Large intestine (tissue), 3 donors: Measurements from ENCODE around the gene GPR157. TPM values are rescaled to one million over a fixed set of nuclear protein-coding genes. Genes with fewer than 3 reads are reported as not detected.
"Not testable (repeated sequence)": the region's sequence is repeated elsewhere in the genome, so short reads cannot be mapped to it uniquely, and the experiment has no call there.

Experiments used
- DNase-seq, 2 donors: peaks; one replicate each; pipeline versions ENCODE4 v3.0.0 to v3.0.0-alpha.2; 2013
- H3K27ac ChIP-seq: one replicate; pipeline ENCODE4 v1.5.1; 2013; ENCODE audit warnings: low read length
- H3K27me3 ChIP-seq: 2 replicates; pipeline ENCODE4 v1.6.1; 2013; ENCODE audit warnings: low read length; ENCODE audit not compliant: control insufficient read depth, insufficient read depth
- H3K36me3 ChIP-seq: 2 replicates; pipeline ENCODE4 v1.6.1; 2013; ENCODE audit warnings: low read length; ENCODE audit not compliant: control insufficient read depth, insufficient read depth
- H3K4me1 ChIP-seq: one replicate; pipeline ENCODE4 v1.6.1; 2013; ENCODE audit warnings: low read length; ENCODE audit not compliant: control insufficient read depth, insufficient read depth
- H3K4me3 ChIP-seq: one replicate; pipeline ENCODE4 v1.5.1; 2013; ENCODE audit warnings: low read length
- H3K9me3 ChIP-seq: one replicate; pipeline ENCODE4 v1.6.1; 2013; ENCODE audit warnings: mild to moderate bottlenecking, low read depth, low read length, moderate library complexity; ENCODE audit not compliant: control insufficient read depth
- WGBS: methylation state at CpG from one replicate; pipeline ENCODE4 v1.1.5; 2013; ENCODE audit warnings: low lambda C conversion rate; ENCODE audit not compliant: insufficient coverage; 5-methylcytosine and 5-hydroxymethylcytosine counted together
- polyA plus RNA-seq: library from polyadenylated mRNA; unstranded; fragments of 120-200 nt; gene quantifications from one replicate; pipeline ENCODE4 v1.2.1, GENCODE V29; 2013

The GPR157 gene
- polyA plus RNA-seq, 1 donor: 27.8 TPM

- Histone ChIP-seq H3K4me1 (no peaks in the 10 kb centered on the region), H3K36me3 (no peaks in the 10 kb centered on the region), H3K9me3 (no peaks in the 10 kb centered on the region), H3K27me3 (no peaks in the 10 kb centered on the region), H3K27ac (no peak overlapping the region), H3K4me3 (no peak overlapping the region)
- WGBS: no CpG with 5 or more reads among the region's 17 CpGs
- no peak for DNase-seq
These were observed 21.1 kb upstream of the GPR157 start for GRCh38 chr1:9149837-9150581.

GRCh38 chr1:9149151-9149550 is 20.2 kb upstream of the GPR157 start:
- Histone ChIP-seq H3K9me3 (no peaks in the 10 kb centered on the region), H3K4me3 (no peak overlapping the region), H3K27me3 (no peaks in the 10 kb centered on the region), H3K27ac (no peak overlapping the region), H3K36me3 (no peaks in the 10 kb centered on the region), H3K4me1 (no peaks in the 10 kb centered on the region)
- no peak for DNase-seq
- WGBS: no CpG with 5 or more reads among the region's 3 CpGs

- H3K36me3 ChIP-seq: no peaks in the 10 kb centered on the region
- DNase-seq: no peak
- H3K27me3 ChIP-seq: no peaks in the 10 kb centered on the region
- H3K4me3 ChIP-seq: no peak overlapping the region
- no peak overlapping the region for H3K27ac ChIP-seq
- WGBS: no CpG with 5 or more reads among the region's 8 CpGs
- no peaks in the 10 kb centered on the region for H3K4me1 ChIP-seq
- H3K9me3 ChIP-seq: no peaks in the 10 kb centered on the region
These were observed 17.3 kb upstream of the GPR157 start for GRCh38 chr1:9146156-9146555.

DNA sequence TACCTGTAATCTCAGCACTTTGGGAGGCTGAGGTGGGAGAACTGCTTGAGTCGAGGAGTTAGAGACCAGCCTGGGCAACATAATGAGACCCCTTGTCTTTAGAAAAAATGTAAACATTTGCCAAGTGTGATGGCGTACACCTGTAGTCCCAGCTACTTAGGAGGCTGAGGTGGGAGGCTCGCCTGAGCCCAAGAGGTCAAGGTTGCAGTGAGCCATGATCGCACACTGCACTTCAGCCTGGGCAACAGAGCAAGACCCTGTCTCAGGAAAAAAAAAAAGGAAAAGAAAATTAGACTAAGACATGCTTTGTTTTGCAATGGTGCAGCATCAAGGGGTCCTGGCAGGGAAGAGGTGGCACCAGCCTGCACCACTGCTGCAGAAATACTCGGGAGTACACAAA is 16.8 kb upstream of the GPR157 start:
- WGBS: no CpG with 5 or more reads among the region's 5 CpGs
- no peaks in the 10 kb centered on the region for H3K4me1 ChIP-seq
- no peak for DNase-seq
- no peaks in the 10 kb centered on the region for H3K36me3 ChIP-seq
- no peak overlapping the region for H3K4me3 ChIP-seq
- no peaks in the 10 kb centered on the region for H3K9me3 ChIP-seq
- H3K27me3 ChIP-seq: no peaks in the 10 kb centered on the region
- no peak overlapping the region for H3K27ac ChIP-seq

- H3K4me1 ChIP-seq: no peaks in the 10 kb centered on the region
- no peaks in the 10 kb centered on the region for H3K27me3 ChIP-seq
- H3K4me3 ChIP-seq: no peak overlapping the region
- no peak for DNase-seq
- no peaks in the 10 kb centered on the region for H3K9me3 ChIP-seq
- no CpG with 5 or more reads among the region's 17 CpGs for WGBS
- H3K27ac ChIP-seq: no peak overlapping the region
- no peaks in the 10 kb centered on the region for H3K36me3 ChIP-seq
These were observed 16.2 kb upstream of the GPR157 start for GRCh38 chr1:9145021-9145668.

DNA sequence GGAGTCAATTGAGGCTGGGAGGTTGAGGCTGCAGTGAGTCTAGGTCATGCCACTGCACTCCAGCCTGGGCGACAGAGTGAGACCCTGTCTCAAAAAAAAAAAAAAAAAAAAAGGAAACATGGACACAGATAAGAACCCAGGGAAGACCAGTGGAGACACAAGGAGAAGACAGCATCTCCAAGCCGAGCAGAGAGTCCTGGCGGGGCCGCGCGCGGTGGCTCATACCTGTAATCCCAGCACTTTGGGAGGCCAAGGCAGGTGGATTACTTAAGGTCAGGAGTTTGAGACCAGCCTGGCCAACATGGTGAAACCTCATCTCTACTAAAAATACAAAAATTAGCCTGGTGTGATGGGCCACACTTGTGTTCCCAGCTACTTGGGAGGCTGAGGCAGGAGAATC is 15.6 kb upstream of the GPR157 start:
- WGBS: no CpG with 5 or more reads among the region's 7 CpGs
- H3K27me3 ChIP-seq, H3K4me1 ChIP-seq, DNase-seq, H3K36me3 ChIP-seq, H3K9me3 ChIP-seq, H3K27ac ChIP-seq, H3K4me3 ChIP-seq: not testable (repeated sequence)

GRCh38 chr1:9143250-9143649 is 14.3 kb upstream of the GPR157 start:
- Histone ChIP-seq H3K27ac (no peak overlapping the region), H3K4me3 (no peak overlapping the region), H3K27me3 (no peaks in the 10 kb centered on the region), H3K36me3 (no peaks in the 10 kb centered on the region), H3K9me3 (no peaks in the 10 kb centered on the region), H3K4me1 (no peaks in the 10 kb centered on the region)
- WGBS: no CpG with 5 or more reads among the region's 7 CpGs
- no peak for DNase-seq

GRCh38 chr1:9139930-9140329 is 11.0 kb upstream of the GPR157 start:
- 75% methylated on average over 1 of the region's 2 CpGs for WGBS
- no peak for DNase-seq
- H3K36me3 ChIP-seq: no peaks in the 10 kb centered on the region
- no peaks in the 10 kb centered on the region for H3K27me3 ChIP-seq
- H3K4me3 ChIP-seq: no peak overlapping the region
- H3K27ac ChIP-seq: no peak overlapping the region
- H3K4me1 ChIP-seq: no peaks in the 10 kb centered on the region
- H3K9me3 ChIP-seq: no peaks in the 10 kb centered on the region

- no peaks in the 10 kb centered on the region for H3K27me3 ChIP-seq
- no peaks in the 10 kb centered on the region for H3K4me1 ChIP-seq
- DNase-seq: no peak
- H3K9me3 ChIP-seq: no peaks in the 10 kb centered on the region
- H3K4me3 ChIP-seq: no peak overlapping the region
- H3K36me3 ChIP-seq: no peaks in the 10 kb centered on the region
- H3K27ac ChIP-seq: no peak overlapping the region
- WGBS: no CpG with 5 or more reads among the region's 8 CpGs
These were observed 8.0 kb upstream of the GPR157 start for GRCh38 chr1:9136932-9137331.

- DNase-seq: no peak
- no CpG with 5 or more reads among the region's 10 CpGs for WGBS
- H3K4me3 ChIP-seq: no peak overlapping the region
These were observed 6.4 kb upstream of the GPR157 start for GRCh38 chr1:9135073-9135836.

More at GRCh38 chr1:9135073-9135836, 6.4 kb upstream of the GPR157 start:
- H3K4me1 ChIP-seq: no peaks in the 10 kb centered on the region
- no peak overlapping the region for H3K27ac ChIP-seq
- no peaks in the 10 kb centered on the region for H3K36me3 ChIP-seq
- no peaks in the 10 kb centered on the region for H3K9me3 ChIP-seq
- H3K27me3 ChIP-seq: no peaks in the 10 kb centered on the region
